ENCODE measurements around the gene GRM4.

The GRM4 gene

DNA sequence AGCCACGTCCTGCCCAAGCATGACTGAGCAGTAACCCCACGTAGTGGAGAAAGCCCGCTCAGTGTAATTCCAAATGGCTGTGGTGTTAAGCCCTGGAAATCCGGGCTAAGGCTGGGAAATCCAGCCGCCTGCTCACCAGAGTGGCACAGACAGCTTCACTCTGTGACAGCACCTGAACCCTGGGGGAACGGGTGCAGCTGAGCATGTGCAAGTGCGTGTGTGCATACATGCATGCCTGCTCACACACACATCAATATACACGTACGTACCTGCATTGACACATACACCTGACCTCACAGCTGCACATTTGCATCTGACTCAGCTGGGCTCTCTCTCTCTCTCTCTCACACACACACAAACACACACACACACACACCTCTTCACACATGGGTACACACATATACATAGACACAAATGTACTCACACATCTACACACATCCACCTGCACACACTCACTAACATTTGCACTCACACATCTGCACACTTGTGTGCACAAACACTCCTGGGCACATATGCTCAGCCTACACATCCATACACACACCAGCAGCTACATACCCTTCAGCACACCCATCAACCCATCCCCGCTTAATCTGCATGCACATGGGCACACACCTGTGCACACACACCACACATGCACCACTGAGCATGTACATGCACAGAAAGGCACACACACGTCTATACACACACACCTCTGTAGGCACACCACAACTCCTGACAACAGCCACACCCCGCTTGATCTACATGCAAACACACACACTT, 114.1 kb downstream of the GRM4 start:
- peaks cover 3% of the 10 kb centered on the region for H3K4me1 ChIP-seq (ENCODE audit: control insufficient read depth, insufficient read depth, low read length)
- no peak overlapping the region for H3K4me3 ChIP-seq (ENCODE audit: insufficient read depth, low read depth, low read length)
- 83 to 85% methylated on average over 12 of the region's 12 CpGs for WGBS, 2 experiments
- H3K27ac ChIP-seq (ENCODE audit: insufficient read depth, low read depth, low read length, poor library complexity, severe bottlenecking): no peak overlapping the region
- no peaks in the 10 kb centered on the region for H3K27me3 ChIP-seq (ENCODE audit: control insufficient read depth, insufficient read depth, low read length, poor library complexity, severe bottlenecking)
- no peaks in the 10 kb centered on the region for H3K9me3 ChIP-seq (ENCODE audit: control insufficient read depth, low read length)
- no peaks in the 10 kb centered on the region for H3K36me3 ChIP-seq (ENCODE audit: control insufficient read depth, insufficient read depth, low read length)

DNA sequence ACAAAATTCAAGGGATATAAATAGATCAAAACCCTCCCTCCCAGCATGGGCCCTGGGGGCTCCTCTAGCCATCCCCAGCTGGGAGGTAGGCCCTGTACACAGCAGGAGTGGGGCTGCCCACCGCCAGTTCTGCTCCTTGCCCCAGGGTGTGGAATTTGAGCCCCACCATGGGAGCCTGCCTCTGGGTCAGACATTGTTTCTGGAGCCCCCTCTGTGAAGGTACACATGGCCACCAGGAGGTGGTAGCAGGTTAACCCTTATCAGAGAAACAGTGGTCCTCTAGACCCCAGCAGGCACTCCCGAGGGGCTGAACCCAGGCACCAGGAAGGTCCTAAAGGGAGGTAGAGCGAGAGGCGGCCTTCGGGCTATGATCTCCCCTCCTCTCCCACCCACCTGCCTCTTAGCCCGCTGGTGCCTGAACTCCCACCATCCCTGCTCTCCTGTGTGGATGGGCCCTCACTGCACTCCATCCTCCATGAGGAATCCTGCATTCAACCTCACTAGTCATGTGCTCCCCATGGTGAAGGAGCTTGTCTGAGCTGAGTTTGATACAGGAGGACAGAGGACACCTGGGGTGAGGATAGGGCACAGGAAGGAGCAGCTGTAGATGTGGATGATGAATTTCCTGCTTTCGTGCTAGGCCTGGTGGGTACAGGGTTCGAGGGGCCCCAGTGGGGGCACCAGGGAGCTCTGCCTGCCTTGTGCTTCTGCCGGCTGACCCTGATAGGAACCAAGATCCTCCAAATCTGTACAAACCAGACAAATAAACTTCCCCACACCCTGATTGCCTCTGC, 114.9 kb downstream of the GRM4 start:
- Histone ChIP-seq H3K27ac (ENCODE audit: insufficient read depth, low read depth, low read length, poor library complexity, severe bottlenecking) (no peak overlapping the region), H3K4me1 (ENCODE audit: control insufficient read depth, insufficient read depth, low read length) (peaks cover 3% of the 10 kb centered on the region), H3K4me3 (ENCODE audit: insufficient read depth, low read depth, low read length) (no peak overlapping the region), H3K27me3 (ENCODE audit: control insufficient read depth, insufficient read depth, low read length, poor library complexity, severe bottlenecking) (no peaks in the 10 kb centered on the region), H3K9me3 (ENCODE audit: control insufficient read depth, low read length) (no peaks in the 10 kb centered on the region), H3K36me3 (ENCODE audit: control insufficient read depth, insufficient read depth, low read length) (no peaks in the 10 kb centered on the region)
- 84 to 88% methylated on average over 9 of the region's 9 CpGs for WGBS, 2 experiments

DNA sequence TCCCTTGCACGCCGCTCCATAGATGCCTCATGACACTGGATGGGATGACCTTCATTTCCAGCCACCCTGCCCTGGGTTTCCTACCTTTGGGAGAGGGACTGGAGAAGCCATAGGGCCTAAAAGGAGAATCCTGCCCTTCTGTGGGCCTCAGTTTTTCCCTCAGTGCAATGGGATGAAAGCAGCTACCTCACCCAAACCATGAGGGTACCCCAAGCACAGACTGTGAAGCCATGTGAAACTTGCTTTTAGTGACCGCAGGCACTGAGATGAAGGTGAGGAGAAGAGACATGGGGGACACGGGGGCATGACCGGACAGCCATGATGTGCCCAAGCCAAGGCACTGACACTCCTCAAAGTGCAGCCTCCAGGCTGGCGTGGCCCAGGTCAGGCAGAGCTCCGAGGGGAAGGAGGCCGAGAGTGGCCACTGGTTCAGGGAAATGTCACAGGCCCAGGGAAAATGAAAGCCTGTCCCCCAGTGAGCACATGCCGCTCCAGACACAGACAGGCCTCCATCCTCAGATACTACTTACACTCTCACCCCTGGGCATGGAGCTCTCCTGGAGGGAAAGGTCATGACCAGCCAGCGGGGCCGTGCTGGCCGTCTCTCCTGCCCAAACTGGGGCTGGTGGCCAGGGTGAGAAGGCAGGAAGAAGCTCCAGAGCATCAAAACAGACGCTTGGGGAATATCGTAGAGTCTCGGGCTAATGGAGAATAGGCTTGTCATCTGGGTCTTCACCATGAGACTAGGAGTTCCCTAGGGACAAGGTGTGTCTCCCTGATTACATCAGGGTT, 116.2 kb downstream of the GRM4 start:
- Histone ChIP-seq H3K4me3 (ENCODE audit: insufficient read depth, low read depth, low read length) (no peak overlapping the region), H3K27me3 (ENCODE audit: control insufficient read depth, insufficient read depth, low read length, poor library complexity, severe bottlenecking) (no peaks in the 10 kb centered on the region), H3K9me3 (ENCODE audit: control insufficient read depth, low read length) (no peaks in the 10 kb centered on the region), H3K27ac (ENCODE audit: insufficient read depth, low read depth, low read length, poor library complexity, severe bottlenecking) (no peak overlapping the region), H3K36me3 (ENCODE audit: control insufficient read depth, insufficient read depth, low read length) (no peaks in the 10 kb centered on the region), H3K4me1 (ENCODE audit: control insufficient read depth, insufficient read depth, low read length) (peaks cover 10% of the 10 kb centered on the region)
- WGBS, 2 experiments: 93 to 96% methylated on average over 15 of the region's 15 CpGs

DNA sequence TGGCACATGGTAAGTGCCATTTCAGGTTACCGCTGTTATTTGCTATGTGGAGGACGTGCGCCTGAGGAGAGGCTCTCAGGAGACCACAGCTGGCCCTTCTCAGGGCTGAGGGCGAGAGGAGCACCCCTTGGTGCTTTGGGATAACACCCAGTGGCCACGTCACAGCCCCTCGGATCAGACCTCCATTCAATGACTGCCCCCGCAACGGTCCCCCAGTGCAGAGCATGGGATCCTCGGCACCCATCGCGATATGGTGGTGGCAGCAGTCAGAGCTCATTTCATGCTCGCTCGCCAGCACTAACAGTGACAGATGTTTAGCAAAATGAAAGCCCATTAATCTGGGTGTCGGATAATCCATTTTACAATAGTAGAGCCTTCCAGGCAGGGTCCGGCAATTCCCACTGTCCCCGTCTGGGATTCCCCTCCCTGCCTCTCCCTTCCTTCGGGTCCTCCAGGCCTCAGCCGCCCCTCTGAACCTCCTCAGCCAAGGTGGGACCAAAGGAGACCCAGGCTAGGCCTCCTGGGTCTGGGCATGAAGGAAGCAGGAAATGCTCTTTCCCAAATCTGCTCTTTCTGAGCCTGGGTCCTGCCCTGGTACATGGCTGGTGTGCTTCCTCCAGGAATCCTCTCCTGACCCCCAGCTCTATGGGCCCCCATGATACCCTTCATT, 117.1 kb downstream of the GRM4 start:
- WGBS, 2 experiments: 92 to 95% methylated on average over 18 of the region's 18 CpGs

DNA sequence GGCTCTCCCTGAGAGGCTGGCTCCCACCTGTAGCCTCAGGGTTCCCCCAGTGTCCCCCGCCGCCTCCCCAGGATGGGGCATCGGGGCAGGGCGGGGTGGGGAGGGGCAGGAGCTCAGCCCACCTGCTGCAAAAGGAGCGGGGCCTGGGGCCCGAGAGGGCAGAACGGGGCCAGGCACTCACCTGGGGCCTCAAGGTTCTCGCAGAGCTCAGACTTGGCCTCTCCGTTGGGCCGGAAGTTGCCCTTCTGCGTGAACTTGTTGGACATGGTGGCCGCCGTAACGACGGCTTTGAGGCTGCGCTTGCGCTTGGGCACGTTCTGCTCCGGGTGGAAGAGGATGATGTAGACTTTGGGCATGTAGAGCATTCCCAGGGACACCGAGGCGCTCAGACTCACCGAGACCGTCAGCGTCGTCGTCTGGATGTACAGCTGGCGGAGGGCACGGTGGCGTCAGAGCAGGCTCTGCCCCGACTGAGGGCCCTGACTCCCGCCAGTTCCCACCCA, 117.9 kb downstream of the GRM4 start:
- Histone ChIP-seq H3K9me3 (ENCODE audit: control insufficient read depth, low read length) (no peaks in the 10 kb centered on the region), H3K4me3 (ENCODE audit: insufficient read depth, low read depth, low read length) (no peak overlapping the region), H3K27me3 (ENCODE audit: control insufficient read depth, insufficient read depth, low read length, poor library complexity, severe bottlenecking) (no peaks in the 10 kb centered on the region), H3K27ac (ENCODE audit: insufficient read depth, low read depth, low read length, poor library complexity, severe bottlenecking) (no peak overlapping the region), H3K36me3 (ENCODE audit: control insufficient read depth, insufficient read depth, low read length) (no peaks in the 10 kb centered on the region), H3K4me1 (ENCODE audit: control insufficient read depth, insufficient read depth, low read length) (peaks cover 10% of the 10 kb centered on the region)
- WGBS, 2 experiments: 95% methylated on average over 31 of the region's 31 CpGs

More for the DNA sequence above, 117.1 kb downstream of the GRM4 start:
- H3K27me3 ChIP-seq (ENCODE audit: control insufficient read depth, insufficient read depth, low read length, poor library complexity, severe bottlenecking): no peaks in the 10 kb centered on the region
- no peaks in the 10 kb centered on the region for H3K36me3 ChIP-seq (ENCODE audit: control insufficient read depth, insufficient read depth, low read length)
- no peak overlapping the region for H3K27ac ChIP-seq (ENCODE audit: insufficient read depth, low read depth, low read length, poor library complexity, severe bottlenecking)
- H3K4me1 ChIP-seq (ENCODE audit: control insufficient read depth, insufficient read depth, low read length): peaks cover 10% of the 10 kb centered on the region
- H3K4me3 ChIP-seq (ENCODE audit: insufficient read depth, low read depth, low read length): no peak overlapping the region
- no peaks in the 10 kb centered on the region for H3K9me3 ChIP-seq (ENCODE audit: control insufficient read depth, low read length)

DNA sequence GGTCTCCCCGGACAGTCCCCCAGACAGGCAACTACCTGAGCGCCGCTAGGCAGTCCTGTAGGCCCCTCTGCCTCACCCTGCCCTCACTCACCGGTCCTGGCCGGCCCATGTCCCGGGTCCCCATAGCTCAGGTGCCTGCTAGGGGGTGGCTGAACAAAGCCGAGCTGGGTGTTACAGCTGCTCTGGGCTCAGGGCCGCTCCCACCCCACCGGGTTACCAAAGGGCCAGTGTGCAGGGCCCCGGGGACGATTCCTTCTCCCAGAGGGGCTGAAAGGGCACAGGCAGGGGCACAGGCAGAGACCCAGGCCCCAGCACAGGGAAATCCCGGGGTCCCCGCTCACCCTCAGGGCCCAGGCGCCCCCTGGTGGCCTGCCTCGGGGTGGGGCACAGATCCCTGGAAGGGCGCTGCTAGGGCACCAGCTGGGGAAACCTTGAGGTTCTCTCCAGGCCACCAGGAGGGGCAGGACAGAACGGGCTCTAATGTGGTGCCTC, 118.4 kb downstream of the GRM4 start:
- no peaks in the 10 kb centered on the region for H3K27me3 ChIP-seq (ENCODE audit: control insufficient read depth, insufficient read depth, low read length, poor library complexity, severe bottlenecking)
- no peak overlapping the region for H3K4me3 ChIP-seq (ENCODE audit: insufficient read depth, low read depth, low read length)
- H3K9me3 ChIP-seq (ENCODE audit: control insufficient read depth, low read length): no peaks in the 10 kb centered on the region
- H3K27ac ChIP-seq (ENCODE audit: insufficient read depth, low read depth, low read length, poor library complexity, severe bottlenecking): no peak overlapping the region
- 67 to 70% methylated on average over 17 of the region's 17 CpGs for WGBS, 2 experiments
- H3K36me3 ChIP-seq (ENCODE audit: control insufficient read depth, insufficient read depth, low read length): no peaks in the 10 kb centered on the region
- H3K4me1 ChIP-seq (ENCODE audit: control insufficient read depth, insufficient read depth, low read length): peaks cover 10% of the 10 kb centered on the region

DNA sequence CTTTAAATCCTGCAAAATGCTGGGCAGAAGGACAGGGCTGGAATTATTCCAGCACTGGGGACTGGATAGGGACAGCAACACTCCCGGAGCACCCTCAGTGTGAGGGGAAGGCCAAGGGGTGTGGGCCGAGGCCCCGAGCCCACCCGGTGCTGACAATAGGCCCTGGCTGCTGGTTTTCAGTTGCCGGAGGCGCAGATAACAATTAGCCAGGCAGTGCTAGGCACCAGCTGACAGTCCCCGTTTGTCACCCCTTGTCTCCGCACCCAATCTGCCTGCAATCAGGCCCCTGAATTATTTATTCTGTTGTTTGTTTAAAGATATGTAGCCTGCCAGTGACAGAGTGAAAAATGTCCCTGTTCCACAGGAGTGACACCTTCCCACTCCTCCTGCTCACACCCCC, 120.0 kb downstream of the GRM4 start:
- Histone ChIP-seq H3K27me3 (ENCODE audit: control insufficient read depth, insufficient read depth, low read length, poor library complexity, severe bottlenecking) (no peaks in the 10 kb centered on the region), H3K4me1 (ENCODE audit: control insufficient read depth, insufficient read depth, low read length) (peaks cover 7% of the 10 kb centered on the region), H3K4me3 (ENCODE audit: insufficient read depth, low read depth, low read length) (no peak overlapping the region), H3K9me3 (ENCODE audit: control insufficient read depth, low read length) (no peaks in the 10 kb centered on the region), H3K36me3 (ENCODE audit: control insufficient read depth, insufficient read depth, low read length) (no peaks in the 10 kb centered on the region), H3K27ac (ENCODE audit: insufficient read depth, low read depth, low read length, poor library complexity, severe bottlenecking) (no peak overlapping the region)
- 84 to 85% methylated on average over 8 of the region's 8 CpGs for WGBS, 2 experiments

DNA sequence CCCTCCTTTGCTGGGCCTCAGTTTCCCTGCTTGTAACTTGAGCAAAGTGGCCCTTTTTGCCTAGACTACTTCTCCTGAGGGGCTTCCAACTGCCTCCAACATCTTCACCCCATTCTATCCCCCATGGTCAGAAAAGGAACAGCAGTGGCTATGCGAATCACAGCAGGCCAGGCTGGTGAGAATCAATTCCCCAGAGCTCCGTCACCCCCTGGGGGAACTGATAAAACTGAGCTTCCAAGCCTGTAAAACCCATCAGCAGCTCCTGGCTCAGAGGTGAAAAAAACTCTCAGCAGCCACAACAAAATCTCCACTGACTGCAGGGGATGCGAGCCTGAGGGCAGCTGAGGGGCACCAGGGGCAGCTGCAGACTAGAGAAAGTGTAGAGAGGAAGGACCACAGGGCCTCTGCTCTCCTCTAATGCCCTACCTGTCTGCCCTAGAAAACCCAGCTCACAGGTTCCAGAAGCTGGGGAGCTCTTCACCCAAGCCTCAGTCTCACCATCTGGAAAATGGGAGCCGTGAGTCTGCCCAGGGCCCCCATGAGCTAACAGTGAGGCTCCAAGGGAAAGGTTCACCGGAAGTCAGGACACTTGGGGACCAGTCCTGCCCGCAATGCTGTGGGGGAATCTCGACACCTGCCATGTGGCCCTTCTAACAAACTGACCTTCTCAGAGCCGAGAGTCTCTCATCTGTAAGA, 120.6 kb downstream of the GRM4 start:
- H3K4me3 ChIP-seq (ENCODE audit: insufficient read depth, low read depth, low read length): no peak overlapping the region
- peaks cover 7% of the 10 kb centered on the region for H3K4me1 ChIP-seq (ENCODE audit: control insufficient read depth, insufficient read depth, low read length)
- H3K9me3 ChIP-seq (ENCODE audit: control insufficient read depth, low read length): no peaks in the 10 kb centered on the region
- H3K27me3 ChIP-seq (ENCODE audit: control insufficient read depth, insufficient read depth, low read length, poor library complexity, severe bottlenecking): no peaks in the 10 kb centered on the region
- WGBS, 2 experiments: 81 to 85% methylated on average over 8 of the region's 8 CpGs
- H3K27ac ChIP-seq (ENCODE audit: insufficient read depth, low read depth, low read length, poor library complexity, severe bottlenecking): no peak overlapping the region
- no peaks in the 10 kb centered on the region for H3K36me3 ChIP-seq (ENCODE audit: control insufficient read depth, insufficient read depth, low read length)

DNA sequence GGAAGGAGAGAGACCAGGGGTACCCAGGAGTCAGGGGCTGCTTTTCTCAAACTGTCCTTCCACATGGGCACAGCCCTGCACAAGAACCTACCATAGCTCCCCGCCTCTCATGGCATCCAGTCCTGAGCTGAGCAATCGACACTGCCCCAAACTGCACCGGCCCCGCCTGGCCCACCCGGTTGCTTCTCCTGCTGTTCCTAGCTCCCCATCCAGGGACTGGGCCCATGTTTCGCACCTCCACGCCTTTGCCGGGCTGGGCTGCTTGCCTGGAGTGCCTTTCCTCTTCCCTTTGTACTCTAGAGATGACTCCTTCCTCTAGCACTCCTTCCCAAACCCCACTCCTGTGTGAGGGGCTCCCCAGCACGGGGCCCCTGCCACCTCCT, 123.0 kb downstream of the GRM4 start:
- WGBS, 2 experiments: 93 to 94% methylated on average over 9 of the region's 9 CpGs
- peaks cover 7% of the 10 kb centered on the region for H3K4me1 ChIP-seq (ENCODE audit: control insufficient read depth, insufficient read depth, low read length)
- no peaks in the 10 kb centered on the region for H3K9me3 ChIP-seq (ENCODE audit: control insufficient read depth, low read length)
- H3K4me3 ChIP-seq (ENCODE audit: insufficient read depth, low read depth, low read length): no peak overlapping the region
- no peaks in the 10 kb centered on the region for H3K27me3 ChIP-seq (ENCODE audit: control insufficient read depth, insufficient read depth, low read length, poor library complexity, severe bottlenecking)
- H3K36me3 ChIP-seq (ENCODE audit: control insufficient read depth, insufficient read depth, low read length): no peaks in the 10 kb centered on the region
- H3K27ac ChIP-seq (ENCODE audit: insufficient read depth, low read depth, low read length, poor library complexity, severe bottlenecking): no peak overlapping the region

Measured in ectodermal cell (in vitro differentiated cells).